CD4-positive, alpha-beta T cell treated with Interleukin-15 for 4 hours (primary cell): ENCODE measurements around the gene SLCO6A1.
"Not testable (repeated sequence)": the region's sequence is repeated elsewhere in the genome, so short reads cannot be mapped to it uniquely, and the experiment has no call there.

Experiments used
- DNase-seq: peaks from one replicate; pipeline ENCODE4 v3.0.0-alpha.2; 2020; ENCODE audit warnings: low spot score

The SLCO6A1 gene, protein sequence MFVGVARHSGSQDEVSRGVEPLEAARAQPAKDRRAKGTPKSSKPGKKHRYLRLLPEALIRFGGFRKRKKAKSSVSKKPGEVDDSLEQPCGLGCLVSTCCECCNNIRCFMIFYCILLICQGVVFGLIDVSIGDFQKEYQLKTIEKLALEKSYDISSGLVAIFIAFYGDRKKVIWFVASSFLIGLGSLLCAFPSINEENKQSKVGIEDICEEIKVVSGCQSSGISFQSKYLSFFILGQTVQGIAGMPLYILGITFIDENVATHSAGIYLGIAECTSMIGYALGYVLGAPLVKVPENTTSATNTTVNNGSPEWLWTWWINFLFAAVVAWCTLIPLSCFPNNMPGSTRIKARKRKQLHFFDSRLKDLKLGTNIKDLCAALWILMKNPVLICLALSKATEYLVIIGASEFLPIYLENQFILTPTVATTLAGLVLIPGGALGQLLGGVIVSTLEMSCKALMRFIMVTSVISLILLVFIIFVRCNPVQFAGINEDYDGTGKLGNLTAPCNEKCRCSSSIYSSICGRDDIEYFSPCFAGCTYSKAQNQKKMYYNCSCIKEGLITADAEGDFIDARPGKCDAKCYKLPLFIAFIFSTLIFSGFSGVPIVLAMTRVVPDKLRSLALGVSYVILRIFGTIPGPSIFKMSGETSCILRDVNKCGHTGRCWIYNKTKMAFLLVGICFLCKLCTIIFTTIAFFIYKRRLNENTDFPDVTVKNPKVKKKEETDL

DNA sequence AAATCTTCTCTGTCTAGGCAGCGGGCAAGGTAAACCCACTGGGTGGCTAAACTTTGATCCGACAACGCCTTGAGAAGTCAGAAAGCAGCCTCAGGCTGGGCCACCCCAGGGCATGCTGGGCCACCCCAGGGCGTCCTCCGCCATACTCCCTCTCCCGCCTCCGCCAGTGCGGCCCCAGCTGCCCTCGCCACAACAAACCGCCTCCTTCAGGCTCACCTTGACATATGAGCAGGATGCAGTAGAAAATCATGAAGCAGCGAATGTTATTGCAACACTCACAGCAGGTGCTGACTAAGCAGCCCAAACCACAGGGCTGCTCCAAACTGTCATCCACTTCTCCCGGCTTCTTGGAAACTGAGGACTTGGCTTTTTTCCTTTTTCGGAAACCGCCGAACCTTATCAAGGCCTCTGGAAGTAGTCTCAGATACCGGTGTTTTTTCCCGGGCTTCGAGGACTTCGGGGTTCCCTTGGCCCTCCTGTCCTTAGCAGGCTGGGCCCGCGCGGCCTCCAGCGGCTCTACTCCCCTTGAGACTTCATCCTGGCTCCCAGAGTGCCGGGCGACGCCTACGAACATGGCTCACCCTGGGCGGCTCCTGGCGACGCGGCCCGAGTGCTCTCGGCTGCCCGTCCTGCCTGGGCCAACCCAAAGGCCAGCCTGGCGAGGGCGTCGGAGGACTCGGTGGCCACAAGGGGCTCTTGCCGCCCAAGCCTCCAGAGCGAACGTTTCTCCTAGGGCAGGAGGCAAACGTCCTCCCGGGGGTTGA, at the start of gene SLCO6A1:
Gene SLCO6A1 (minus strand): TSS at position 731 of the 764 bp plus-strand sequence. CDS start 157 bp downstream, at position 574.
- no peak for DNase-seq

DNA sequence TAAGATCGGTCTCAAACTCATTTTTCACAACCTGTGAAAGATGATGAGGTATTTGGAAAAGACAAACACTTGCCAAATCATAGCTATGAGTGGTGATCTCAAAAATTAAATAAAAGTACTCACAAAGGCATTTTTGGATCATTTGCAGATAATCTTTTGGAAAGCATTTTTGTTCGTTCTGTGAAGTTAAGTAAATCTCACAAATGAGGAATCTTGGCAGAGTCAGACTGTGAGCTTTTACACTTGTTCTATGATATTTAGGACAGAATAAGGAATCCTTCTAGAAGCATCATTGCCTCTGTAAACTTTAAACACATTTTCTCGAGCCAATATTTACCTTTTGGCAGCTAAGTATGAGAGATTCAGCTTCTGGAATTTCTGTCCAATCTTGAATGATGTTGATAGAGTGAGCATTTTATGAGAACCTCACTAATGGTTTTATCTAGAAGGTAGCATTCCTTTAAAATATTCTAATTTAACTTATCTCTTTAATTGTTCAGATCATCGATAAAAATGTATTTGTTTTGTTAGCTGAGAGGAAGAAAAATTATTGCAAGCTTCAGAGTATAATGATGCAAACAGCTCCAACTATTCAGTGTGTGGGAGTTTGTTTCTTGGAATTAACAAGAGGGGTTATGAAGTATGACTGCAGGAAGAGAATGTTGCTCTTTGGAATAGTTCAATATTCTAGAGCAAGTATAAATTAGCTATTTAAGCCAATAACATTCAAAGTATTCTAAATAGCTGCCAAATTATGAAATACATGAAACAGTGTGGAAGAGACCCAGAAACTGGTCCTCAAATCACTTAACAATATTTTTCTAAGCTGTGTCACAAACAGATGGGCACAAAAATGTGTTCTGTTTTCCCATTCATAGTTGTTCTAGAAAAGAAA, 48.6 kb upstream of the SLCO6A1 start:
- DNase-seq, result no peak

DNA sequence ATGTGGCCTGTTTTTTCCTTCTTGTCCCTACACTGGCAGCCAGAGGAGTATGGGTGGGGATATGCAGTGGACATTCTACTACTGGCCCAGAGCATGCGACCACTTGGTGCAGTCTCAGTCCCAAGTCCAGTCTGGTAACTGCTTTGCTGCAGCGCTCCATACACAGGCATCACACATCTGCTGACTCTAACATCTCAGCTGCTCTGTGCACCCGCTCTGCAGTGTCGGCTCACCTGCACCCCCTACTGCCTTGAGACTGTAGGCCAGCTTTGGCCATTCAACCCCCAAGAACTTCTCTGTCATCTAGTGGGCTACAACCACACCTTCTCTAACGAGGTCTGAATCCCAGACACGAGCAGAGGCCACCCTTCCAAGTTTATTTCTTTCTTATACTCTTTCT, 46.4 kb upstream of the SLCO6A1 start:
- no peak for DNase-seq

DNA sequence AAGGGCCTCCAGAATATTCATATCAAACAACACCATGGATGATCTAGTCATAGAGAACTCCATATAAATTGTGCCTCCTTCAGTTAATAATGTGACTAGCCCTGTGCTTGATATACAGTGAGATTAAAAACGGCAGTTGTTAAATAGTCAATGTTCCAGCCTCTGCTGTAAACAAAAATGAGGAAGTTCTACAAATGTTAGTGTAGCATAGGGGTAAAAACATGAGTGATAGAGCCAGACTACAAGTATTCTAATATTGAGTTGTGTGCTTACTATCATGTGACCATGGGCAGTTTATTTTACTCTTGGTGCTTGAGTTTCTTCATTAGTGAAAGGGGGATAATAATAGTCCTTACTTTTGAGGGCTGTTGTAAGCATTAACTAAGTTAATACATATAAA, 43.3 kb upstream of the SLCO6A1 start:
- DNase-seq, result no peak

DNA sequence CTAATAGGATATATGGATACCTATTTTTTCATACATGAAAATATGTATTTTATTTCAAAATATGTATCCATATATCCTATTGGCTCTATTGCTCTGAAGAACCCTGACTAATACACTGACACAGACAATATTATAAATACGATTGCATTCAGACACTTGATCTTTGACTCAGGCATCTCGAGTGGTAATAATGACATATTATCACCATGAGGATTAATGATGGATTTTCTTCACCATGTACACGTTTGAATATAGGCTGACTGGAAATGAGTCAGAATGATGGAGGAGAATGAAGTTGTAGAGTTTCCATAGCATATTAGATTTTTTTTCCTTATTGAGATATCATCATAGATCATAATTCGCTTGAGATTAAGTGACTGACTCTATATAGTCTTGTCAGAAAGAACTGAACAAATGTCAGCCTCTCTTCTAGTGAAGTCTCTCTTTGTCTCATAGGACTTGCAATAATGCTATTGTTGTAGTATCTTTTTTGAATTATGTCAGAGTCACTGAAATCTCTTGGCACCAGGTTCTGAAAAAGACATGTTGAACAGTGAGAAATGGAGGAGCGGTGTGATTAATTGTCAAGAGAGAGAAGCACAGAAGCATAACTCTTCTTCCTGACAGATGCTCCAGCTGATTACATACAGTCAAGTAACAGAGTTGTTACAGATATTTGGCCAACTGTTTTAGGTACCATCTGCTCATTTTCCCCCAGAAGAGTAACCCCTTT, 41.4 kb upstream of the SLCO6A1 start:
- DNase-seq, result no peak

DNA sequence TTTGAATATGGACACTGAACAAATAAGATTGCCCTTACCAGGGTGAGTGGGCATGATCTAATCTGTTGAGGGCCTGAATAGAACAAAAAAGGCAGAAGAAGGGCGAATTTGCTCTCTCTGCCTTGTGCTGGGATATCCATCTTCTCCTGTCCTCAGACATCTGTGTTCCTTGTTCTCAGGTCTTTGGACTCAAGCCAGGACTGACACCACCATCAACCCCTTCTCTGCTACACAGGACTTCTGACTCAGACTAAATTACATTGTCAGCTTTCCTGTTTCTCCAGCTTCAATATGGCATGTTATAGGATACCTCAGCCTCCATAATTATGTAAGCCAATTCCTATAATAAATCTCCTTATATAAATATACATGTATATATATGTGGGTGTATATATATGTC, 40.8 kb upstream of the SLCO6A1 start:
- no peak for DNase-seq

DNA sequence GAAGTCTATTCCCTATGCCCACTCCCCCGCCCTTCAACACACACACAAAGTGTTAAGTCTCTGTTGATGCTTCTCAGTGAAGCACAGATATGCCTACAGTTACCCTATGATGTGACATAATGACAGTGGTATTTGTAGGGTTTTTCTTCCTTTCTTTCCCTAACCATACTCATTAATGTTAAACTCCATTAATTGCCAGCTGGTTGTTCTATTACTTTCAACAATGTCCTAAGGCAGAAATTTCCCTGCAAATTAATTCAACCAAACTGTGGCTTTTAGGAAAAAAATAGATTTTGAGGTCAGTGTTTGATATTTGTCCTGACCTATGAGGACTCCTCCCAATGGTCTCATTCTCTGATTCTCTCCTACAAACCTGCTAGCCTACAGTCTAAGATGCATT, 38.2 kb upstream of the SLCO6A1 start:
- DNase-seq, result no peak

DNA sequence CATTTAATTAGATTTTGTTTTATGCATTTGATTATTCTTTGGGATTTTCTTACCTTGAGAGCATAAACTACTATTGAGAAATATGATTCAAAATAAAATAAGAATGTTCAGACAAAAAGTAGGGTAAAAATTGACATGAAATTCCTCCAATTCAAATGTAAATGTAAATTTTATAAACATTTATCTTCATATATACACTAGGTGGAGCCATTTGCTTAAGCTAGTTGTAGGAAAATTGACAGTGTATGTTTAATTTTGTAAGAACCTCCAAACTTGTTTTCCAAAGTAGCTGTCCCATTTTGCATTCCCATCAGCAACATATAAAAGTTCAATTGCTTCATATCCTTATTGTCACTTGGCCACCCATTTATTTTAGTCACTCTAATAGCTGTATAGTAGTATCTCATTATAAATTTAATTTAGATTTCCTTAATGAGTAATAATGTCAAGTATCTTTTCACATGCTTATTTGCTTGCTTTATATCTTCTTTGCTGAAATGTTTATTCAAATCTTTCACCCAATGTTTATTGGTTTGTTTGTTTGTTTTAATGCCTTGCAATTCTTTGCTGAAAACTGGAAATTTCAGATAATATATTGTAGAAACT, 37.6 kb upstream of the SLCO6A1 start:
- no peak for DNase-seq

DNA sequence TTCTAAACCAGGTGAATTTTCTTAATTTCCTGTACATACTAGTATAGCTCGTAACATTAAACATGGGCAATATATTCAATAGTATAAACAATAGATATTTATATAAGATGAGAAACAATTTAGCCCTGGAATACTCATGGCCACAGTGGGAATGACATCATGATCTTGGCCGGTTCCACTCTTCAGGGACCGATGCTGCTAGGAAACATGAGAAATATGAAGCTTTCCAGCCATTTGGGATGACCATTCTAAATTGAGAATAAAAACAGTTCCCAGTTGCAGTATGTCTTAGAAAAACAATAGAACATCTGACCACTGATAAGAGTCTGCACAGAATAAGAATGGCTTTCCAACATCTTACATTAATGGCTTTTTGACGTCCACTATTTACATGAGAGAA, 33.3 kb upstream of the SLCO6A1 start:
- DNase-seq, result no peak

DNA sequence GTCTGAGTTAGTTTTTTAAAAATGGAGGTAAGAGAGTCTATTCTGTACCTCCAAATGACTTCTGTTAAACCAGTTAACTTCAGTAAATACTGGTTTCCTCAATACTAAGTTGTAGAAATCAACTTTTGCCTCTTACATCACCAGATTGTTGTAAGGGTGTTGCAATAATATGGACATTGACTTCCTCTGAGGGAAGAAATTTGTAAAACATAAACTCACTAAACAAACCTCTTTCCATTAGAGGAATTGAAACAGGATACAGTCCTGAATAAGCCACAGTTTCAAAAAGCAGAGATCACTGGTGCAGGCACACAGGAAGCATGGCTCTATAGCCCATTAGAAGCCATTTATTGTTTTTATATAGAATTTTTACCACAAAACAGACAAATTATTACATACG, 32.7 kb upstream of the SLCO6A1 start:
- DNase-seq, result no peak

DNA sequence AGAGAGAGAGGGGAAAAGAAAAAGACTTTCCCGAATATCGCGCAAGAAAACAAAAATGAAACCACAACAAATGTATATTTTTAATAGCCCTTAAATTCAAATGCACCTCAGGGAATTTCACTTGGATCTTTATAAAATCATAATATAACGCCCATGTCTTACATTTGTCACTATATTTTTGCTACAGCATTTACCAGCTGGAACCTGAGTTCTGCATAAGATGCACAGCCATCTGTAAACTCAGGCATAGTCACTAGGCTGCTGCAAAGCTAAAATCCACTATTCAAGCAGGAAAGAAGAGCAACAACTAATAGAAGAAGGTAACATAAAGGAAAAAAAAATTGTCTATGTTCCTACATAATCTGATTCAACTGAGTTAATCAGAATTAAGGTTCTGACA, 30.6 kb upstream of the SLCO6A1 start:
- DNase-seq, result no peak

DNA sequence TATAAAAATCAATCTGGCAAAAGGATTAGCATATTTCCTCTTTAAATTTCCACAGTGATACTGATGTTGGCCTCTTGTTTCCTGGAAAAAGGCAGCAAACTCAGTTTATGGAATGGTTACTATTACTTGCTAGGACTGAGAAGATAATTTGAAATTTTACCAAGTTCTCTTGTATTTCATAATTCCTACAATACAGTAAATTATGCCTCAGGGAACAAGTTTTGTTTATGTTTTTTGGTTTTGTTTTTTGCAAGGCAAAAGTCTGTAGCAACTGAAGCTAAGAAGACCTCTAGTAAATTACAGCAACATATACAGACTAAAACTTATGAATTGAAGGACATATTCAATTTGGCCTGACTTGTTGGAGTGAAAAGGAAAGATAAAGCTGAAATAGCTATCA, 30.2 kb upstream of the SLCO6A1 start:
- no peak for DNase-seq

DNA sequence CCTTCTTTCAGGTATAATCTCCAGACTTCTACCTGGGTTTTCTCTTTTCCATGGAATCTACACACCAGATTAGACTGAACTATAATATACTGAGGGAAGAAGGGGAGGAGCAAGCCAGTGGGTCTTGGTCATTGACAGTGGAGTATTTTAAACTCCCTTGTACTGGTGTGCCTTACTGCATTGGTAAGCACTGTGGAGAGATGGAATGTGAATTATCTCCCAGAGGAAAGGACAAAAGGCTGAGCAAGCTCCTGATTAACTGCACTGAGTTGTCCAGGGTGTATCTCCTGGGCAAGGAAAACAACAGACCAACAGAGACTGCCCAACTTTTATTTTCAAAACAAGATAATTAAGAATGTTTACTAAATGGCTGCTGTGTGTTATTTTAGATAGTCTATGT, 29.8 kb upstream of the SLCO6A1 start:
- no peak for DNase-seq

DNA sequence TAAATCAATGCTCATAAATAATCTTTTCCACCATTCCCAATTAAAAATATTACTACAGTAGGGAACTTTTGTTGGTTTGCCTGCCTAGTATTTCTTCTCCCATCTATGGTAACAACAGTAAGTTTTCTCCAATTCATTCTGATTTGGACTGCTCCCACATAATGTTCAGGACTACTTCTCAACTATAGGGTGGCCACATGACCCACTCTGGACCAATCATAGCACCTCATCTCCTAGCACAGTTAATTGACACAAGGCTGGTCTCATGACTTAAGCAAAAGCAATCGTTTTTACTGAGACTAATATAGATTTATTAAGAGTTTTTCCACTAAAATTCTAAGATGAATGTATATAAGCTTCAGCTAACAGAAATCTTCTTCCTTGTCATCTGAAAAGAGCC, 28.7 kb upstream of the SLCO6A1 start:
- DNase-seq, result no peak

DNA sequence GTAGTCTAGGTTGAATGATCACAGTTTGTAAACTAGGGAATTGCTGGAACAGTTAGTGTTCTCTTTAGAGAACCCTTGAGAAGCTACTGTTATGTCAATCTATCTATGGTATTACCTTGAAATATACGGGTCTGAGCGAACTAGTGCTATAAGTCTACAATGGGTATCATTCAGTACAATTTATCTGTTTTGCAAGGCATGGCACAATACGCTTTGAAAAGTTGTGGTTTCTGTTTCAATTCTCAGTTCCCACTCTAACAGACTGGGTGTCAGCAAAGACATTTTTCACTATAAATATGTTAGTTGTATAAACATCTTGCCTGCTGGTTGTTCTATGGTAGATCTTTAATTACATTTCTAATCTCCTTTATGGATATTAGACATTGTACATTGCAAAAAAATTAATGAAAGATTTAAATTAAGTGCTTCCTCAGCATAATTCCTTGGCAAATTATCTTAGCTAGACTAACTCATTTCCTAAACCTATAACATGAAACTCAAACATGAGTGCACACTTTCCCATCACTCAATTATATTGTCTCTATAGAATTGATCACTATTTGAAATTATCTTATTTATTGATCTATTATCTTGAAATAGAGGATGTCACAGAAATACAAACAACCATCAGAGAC, 24.9 kb upstream of the SLCO6A1 start:
- DNase-seq, result no peak

DNA sequence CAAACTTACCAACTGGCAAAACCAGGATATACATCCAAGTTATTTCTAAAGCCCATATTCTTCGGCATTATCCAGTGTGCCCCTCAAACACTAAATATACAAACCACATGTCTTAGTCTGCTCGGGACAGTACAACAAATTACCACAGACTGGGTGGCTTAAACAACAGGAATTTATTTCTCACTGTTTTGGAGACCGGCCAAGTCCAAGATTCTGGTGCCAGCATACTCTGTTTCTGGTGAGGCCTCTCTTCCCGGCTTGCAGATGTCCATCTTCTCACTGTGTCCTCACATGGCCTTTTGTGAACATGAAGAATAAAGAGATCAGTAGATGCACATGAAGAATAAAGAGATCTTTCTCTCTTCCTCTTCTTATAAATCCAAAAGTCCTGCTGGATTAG, 12.9 kb upstream of the SLCO6A1 start:
- no peak for DNase-seq

DNA sequence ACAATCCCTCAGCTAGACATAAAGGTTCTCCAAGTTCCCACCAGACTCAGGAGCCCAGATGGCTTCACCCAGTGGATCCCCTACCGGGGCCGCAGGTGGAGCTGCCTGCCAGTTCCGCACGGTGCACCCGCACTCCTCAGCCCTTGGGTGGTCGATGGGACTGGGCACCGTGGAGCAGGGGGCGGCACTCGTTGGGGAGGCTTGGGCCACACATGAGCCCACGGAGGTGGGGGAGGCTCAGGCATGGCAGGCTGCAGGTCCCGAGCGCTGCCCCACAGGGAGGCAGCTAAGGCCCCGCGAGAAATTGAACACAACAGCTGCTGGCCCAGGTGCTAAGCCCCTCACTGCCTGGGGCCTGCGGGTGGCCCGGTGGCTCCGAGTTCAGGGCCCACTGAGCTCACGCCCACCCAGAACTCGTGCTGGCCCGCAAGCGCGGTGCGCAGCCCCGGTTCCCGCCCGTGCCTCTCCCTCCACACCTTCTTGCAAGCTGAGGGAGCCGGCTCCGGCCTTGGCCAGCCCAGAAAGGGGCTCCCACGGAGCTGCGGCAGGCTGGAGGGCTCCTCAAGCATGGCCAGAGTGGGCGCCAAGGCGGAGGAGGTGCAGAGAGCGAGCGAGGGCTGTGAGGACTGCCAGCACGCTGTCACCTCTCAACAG, 7.4 kb downstream of the SLCO6A1 start:
- DNase-seq, result not testable (repeated sequence)

DNA sequence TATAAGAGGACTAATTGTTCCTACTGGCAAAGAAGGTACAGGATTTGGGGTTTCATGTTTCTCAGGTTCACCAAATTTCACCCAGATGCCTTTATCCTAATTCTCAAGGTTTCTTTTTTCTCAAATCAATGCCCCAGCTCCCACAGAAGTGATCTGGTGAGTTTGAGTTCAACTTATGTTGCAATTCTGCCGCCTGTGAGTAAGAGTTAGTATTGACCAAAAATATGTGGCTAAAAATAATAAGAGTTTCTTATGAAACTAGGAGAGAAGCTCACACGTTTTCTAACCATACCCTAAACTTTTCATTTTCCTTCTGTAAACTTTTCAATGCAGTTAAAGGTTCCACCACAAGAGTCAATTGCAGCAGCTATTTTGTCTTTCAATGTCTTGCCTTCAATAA, 15.1 kb downstream of the SLCO6A1 start:
- no peak for DNase-seq

DNA sequence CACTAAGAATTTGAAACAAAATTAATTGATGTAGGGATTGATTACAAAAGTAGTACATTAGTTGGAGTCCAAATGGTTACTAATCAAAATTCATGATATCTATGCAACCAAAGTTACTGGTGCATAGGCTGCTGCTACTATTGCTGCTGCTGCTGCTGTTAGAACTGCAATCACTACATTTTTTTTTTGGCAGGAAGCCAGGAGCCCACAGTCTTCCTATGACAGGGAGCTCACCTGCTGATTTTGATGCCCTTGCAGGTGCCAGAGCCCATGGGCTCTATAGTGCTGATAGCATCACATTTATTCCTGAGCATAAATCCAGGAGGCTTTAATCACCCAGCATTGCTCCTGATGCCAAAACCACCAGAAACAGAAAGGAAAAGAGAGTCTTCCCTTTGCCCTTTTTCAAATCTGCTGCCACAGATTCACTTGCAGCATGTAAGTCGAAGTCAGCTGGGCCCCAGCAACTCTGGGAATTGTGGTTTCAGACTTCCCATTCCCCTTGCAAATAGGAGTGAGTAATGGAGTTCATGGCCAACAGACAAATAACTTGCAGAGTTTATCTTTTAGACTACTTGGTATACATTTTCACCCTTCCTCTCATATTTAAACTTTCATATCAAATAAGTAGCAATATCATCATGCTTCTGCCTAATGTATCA, 17.6 kb downstream of the SLCO6A1 start:
- no peak for DNase-seq
